Natural killer cell (primary cell): ENCODE data around the gene HSDL2. TPM values are rescaled to one million over a fixed set of nuclear protein-coding genes. Genes with fewer than 3 reads are reported as not detected.

ENCODE experiments used
- ATAC-seq, 3 donors: fragments of 150-1000 bp in 2 of 3; fragments of 200-7000 bp in 1 of 3; cut with Tn5 transposase; 1 replicate in 1 of 3; 2 replicates in 2 of 3; pipeline ENCODE4 v1.10.0; 2021; ENCODE audit warnings: mild to moderate bottlenecking in 2 of 3, moderate library complexity in 2 of 3
- DNase-seq, 2 donors: peaks; one replicate each; pipeline versions ENCODE4 v3.0.0 to v3.0.0-alpha.2; 2013 to 2021; ENCODE audit warnings: mixed read lengths in 1 of 2
- H3K27ac ChIP-seq: one replicate; pipeline ENCODE4 v1.5.1; 2013; ENCODE audit warnings: mild to moderate bottlenecking, low read length
- H3K27me3 ChIP-seq: one replicate; pipeline ENCODE4 v1.6.1; 2013; ENCODE audit warnings: low read length; ENCODE audit not compliant: control insufficient read depth, insufficient read depth
- H3K36me3 ChIP-seq: one replicate; pipeline ENCODE4 v1.6.1; 2013; ENCODE audit warnings: low read length; ENCODE audit not compliant: control insufficient read depth, insufficient read depth
- H3K4me1 ChIP-seq: one replicate; pipeline ENCODE4 v1.6.1; 2013; ENCODE audit warnings: low read length; ENCODE audit not compliant: control insufficient read depth, insufficient read depth
- H3K4me3 ChIP-seq: one replicate; pipeline ENCODE4 v1.5.1; 2013; ENCODE audit warnings: low read length
- H3K9me3 ChIP-seq: one replicate; pipeline ENCODE4 v1.6.1; 2013; ENCODE audit warnings: low read length; ENCODE audit not compliant: control insufficient read depth, insufficient read depth
- H3K27ac Mint-ChIP-seq, 2 donors: one replicate each; pipeline ENCODE4 v1.8.0; 2022; ENCODE audit warnings: mild to moderate bottlenecking in 2 of 2, mixed read lengths in 2 of 2, moderate library complexity in 1 of 2
- H3K27me3 Mint-ChIP-seq, 2 donors: one replicate each; pipeline ENCODE4 v1.8.0; 2022; ENCODE audit warnings: low read depth in 2 of 2, mixed read lengths in 2 of 2
- H3K36me3 Mint-ChIP-seq: one replicate; pipeline ENCODE4 v1.8.0; 2022; ENCODE audit warnings: mixed read lengths
- H3K4me1 Mint-ChIP-seq, 2 donors: one replicate each; pipeline ENCODE4 v1.8.0; 2022; ENCODE audit warnings: mixed read lengths in 2 of 2
- H3K4me3 Mint-ChIP-seq: one replicate; pipeline ENCODE4 v1.8.0; 2022; ENCODE audit warnings: mild to moderate bottlenecking, moderate library complexity, mixed read lengths
- H3K9me3 Mint-ChIP-seq, 2 donors: one replicate each; pipeline ENCODE4 v1.8.0; 2022; ENCODE audit warnings: mixed read lengths in 2 of 2
- WGBS: methylation state at CpG from one replicate; pipeline ENCODE4 v1.1.7; 2013; ENCODE audit warnings: missing lambda C conversion rate; ENCODE audit not compliant: insufficient coverage; 5-methylcytosine and 5-hydroxymethylcytosine counted together
- intact Hi-C: fragments of 100-400 bp; cut with micrococcal nuclease; formaldehyde crosslinking; loops from one replicate; pipeline ENCODE4 v1.14.2; 2022
- total RNA-seq, 4 donors: library from RNA; stranded (reverse); fragments of 120-200 nt in 1 of 4; gene quantifications; one replicate each; pipeline versions ENCODE4 v1.2.3 to v1.2.4, GENCODE V29; 2013 to 2022
- TF ChIP-seq, protein P1 (sequence below): fragments of 200-600 bp; IDR thresholded peaks from one replicate; pipeline ENCODE4 v1.8.0; 2022; ENCODE audit warnings: antibody characterized with exemption

Gene HSDL2
- total RNA-seq, 3 donors from 2014 or later (not counting 1 experiment from before 2014, with no cell fraction given) = 7.9 to 18.3 (median 8.6) TPM

DNA sequence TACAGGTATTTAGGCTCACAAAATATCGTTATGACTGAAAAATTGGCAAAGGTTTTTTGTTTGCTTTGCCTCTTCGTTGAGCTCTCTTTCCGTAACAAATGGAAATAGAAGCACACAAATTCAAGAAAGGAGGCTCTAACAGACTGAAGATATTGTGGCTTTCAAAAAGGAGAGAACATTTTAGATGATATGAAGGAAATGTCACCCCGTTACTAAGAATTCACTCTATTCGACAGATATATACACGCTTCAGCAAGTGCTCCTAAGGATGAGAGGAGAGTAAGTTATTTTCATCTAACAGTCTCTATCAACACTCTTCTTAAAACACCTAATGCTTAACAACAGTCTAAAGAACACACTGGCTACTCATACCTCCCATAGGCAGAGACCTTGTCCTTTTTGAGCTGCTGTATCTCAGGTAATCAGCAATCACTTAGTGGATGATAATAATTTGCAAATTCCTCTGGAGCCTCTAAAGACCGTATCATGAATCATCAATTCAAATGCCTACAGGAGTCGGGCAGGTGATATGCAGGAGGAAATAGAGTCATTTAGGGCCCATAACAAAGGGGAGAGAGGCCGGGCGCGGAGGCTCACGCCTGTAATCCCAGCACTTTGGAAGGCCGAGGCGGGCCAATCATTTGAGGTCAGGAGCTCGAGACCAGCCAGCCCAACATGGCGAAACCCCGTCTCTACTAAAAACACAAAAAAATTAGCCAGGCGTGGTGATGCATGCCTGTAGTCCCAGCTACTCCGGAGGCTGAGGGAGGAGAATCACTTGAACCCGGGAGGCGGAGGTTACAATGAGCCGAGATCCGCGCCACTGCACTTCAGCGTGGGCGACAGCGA lies 1.4 kb upstream of the HSDL2 start:
- peak; percentile 1 to 11 (median 2) for ATAC-seq
- H3K4me1 Mint-ChIP-seq = peaks cover 39 to 48% of the 10 kb centered on the region in 2 donors
- 17% methylated on average over 24 of the region's 27 CpGs for WGBS

DNA sequence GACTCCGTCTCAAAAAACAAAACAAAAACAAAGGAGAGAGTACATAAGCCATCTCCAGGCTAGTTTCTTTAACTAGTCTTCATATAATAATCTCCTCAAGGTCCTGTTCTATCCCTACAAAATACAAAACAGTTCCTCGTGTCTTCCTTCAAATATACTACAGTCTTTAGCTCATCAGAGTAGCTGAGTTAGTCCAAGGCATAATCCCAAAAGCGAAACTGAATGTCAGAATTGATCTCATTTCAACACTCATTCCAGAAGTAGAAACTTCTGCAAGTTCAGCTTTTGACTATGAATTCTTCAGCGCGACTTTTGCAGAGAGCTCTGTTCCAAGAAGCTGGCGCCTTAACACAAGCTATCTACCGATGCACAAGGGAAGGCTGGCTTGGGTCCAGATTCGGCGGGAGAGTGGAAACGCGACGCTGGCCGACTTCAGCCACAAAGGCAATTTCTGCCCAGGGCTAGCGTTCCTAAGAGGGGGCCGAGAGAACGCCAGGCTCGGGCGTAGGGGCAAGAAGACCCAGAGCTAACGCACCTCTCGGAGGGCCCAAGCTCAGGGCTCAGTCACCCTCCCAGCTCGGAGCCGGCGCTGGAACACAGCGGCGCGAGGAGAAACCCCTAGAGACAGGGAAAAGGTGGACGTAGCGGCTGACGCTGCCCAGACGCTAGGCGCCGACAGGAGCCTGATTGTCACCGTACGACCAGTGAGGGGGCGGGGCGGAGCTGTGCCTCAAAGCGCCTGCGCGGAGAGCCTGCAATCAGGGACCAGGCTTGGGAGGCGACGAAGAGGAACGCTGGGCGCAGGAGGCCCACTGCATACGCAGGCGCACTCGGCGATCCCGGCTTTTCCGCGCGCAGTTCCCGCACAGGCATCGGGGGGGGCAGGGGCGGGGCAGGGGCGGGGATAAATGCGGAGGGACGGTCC lies 469 bp upstream of the HSDL2 start:
- Mint-ChIP-seq H3K4me3 (peak overlapping the region; percentile 100), H3K9me3 (no peaks in the 10 kb centered on the region), H3K27ac (peak overlapping the region; percentile 97 to 98), H3K36me3 (no peaks in the 10 kb centered on the region), H3K4me1 (peaks cover 39 to 48% of the 10 kb centered on the region in 2 donors), H3K27me3 (no peaks in the 10 kb centered on the region)
- TF ChIP-seq, protein P1, sequence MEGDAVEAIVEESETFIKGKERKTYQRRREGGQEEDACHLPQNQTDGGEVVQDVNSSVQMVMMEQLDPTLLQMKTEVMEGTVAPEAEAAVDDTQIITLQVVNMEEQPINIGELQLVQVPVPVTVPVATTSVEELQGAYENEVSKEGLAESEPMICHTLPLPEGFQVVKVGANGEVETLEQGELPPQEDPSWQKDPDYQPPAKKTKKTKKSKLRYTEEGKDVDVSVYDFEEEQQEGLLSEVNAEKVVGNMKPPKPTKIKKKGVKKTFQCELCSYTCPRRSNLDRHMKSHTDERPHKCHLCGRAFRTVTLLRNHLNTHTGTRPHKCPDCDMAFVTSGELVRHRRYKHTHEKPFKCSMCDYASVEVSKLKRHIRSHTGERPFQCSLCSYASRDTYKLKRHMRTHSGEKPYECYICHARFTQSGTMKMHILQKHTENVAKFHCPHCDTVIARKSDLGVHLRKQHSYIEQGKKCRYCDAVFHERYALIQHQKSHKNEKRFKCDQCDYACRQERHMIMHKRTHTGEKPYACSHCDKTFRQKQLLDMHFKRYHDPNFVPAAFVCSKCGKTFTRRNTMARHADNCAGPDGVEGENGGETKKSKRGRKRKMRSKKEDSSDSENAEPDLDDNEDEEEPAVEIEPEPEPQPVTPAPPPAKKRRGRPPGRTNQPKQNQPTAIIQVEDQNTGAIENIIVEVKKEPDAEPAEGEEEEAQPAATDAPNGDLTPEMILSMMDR = no peak
- DNase-seq (peak; percentile 98), ATAC-seq (peak; percentile 93 to 97 (median 95))
- intact Hi-C loops = loop anchor here (2.0 kb wide), 1 partner anchor 45 kb away; no protein-coding TSS in a partner anchor
- peak overlapping the region; percentile 96 for H3K27ac ChIP-seq
- H3K36me3 ChIP-seq = no peaks in the 10 kb centered on the region
- peak overlapping the region; percentile 98 for H3K4me3 ChIP-seq
- no peaks in the 10 kb centered on the region for H3K9me3 ChIP-seq
- H3K27me3 ChIP-seq = no peaks in the 10 kb centered on the region
- H3K4me1 ChIP-seq = peaks cover 9% of the 10 kb centered on the region
- under 1% methylated on average over 57 of the region's 57 CpGs for WGBS

More for the DNA sequence above, 1.4 kb upstream of the HSDL2 start:
- intact Hi-C loops = loop anchor here (2.0 kb wide), 1 partner anchor 44 kb away; no protein-coding TSS in a partner anchor
- TF ChIP-seq, protein P1 = no peak
- Histone ChIP-seq H3K4me1 (peaks cover 9% of the 10 kb centered on the region), H3K27ac (peak overlapping the region; percentile 96), H3K9me3 (no peaks in the 10 kb centered on the region), H3K27me3 (no peaks in the 10 kb centered on the region), H3K4me3 (peak overlapping the region; percentile 98), H3K36me3 (no peaks in the 10 kb centered on the region)
- Mint-ChIP-seq H3K4me3 (peak overlapping the region; percentile 100), H3K9me3 (no peaks in the 10 kb centered on the region), H3K27ac (peak overlapping the region; percentile 97 to 98), H3K27me3 (no peaks in the 10 kb centered on the region), H3K36me3 (no peaks in the 10 kb centered on the region)
- DNase-seq = peak in 1 of 2 donors; percentile 24

DNA sequence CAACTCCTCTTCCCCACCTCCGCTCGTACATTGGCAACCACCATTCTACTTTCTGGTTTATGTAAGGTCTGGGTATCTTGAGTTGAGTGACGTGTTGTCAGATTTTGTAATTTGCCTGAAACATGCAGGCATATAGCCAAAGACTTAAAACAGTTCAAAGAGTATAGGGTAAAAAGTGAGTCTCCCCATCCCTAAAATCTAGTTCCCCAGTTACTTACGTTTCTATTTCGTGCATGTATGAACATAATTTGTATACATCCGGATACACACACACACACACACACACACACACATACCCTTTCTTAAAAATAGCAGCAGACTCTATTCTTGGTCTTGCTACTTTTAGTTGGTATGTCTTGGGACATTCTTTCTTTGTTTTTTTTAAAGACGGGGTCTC lies 915 bp downstream of the HSDL2 start:
- no peaks in the 10 kb centered on the region for H3K9me3 Mint-ChIP-seq
- peaks cover 9% of the 10 kb centered on the region for H3K4me1 ChIP-seq
- H3K36me3 ChIP-seq = no peaks in the 10 kb centered on the region
- TF ChIP-seq, protein P1 = no peak
- H3K4me1 Mint-ChIP-seq = peaks cover 39 to 48% of the 10 kb centered on the region in 2 donors
- peak overlapping the region; percentile 100 for H3K4me3 Mint-ChIP-seq
- intact Hi-C loops = no loop called here
- H3K4me3 ChIP-seq = peak overlapping the region; percentile 98
- WGBS = 63% methylated on average over 4 of the region's 7 CpGs
- no peaks in the 10 kb centered on the region for H3K36me3 Mint-ChIP-seq
- H3K27ac Mint-ChIP-seq = peak overlapping the region; percentile 97 to 98
- H3K27me3 ChIP-seq = no peaks in the 10 kb centered on the region
- ATAC-seq (no peak), DNase-seq (peak in 1 of 2 donors; percentile 43)
- H3K9me3 ChIP-seq = no peaks in the 10 kb centered on the region
- no peaks in the 10 kb centered on the region for H3K27me3 Mint-ChIP-seq
- no peak overlapping the region for H3K27ac ChIP-seq
